Aorta (tissue), 5 donors: ENCODE results near the gene AIM2. TPM values are rescaled to one million over a fixed set of nuclear protein-coding genes. Genes with fewer than 3 reads are reported as not detected.

Experiments used
- ATAC-seq: fragments of 200-7000 bp; cut with Tn5 transposase; one replicate; pipeline ENCODE4 v1.9.1; 2022; ENCODE audit warnings: moderate library complexity; ENCODE audit not compliant: low FRiP score
- DNase-seq, 2 donors: peaks; one replicate each; pipeline ENCODE4 v3.0.0-alpha.2; 2020
- H3K27ac ChIP-seq, 2 donors: one replicate each; pipeline ENCODE4 v1.5.1; 2013; ENCODE audit warnings: low read length in 2 of 2, mild to moderate bottlenecking in 2 of 2, moderate library complexity in 2 of 2, control low read depth in 1 of 2, inconsistent platforms in 1 of 2, low read depth in 1 of 2
- H3K27me3 ChIP-seq, 2 donors: one replicate each; pipeline ENCODE4 v1.6.1; 2013; ENCODE audit warnings: control low read depth in 1 of 2, low read length in 1 of 2, mild to moderate bottlenecking in 1 of 2, moderate library complexity in 1 of 2; ENCODE audit not compliant: insufficient read depth in 2 of 2, control insufficient read depth in 1 of 2
- H3K36me3 ChIP-seq, 2 donors: one replicate each; pipeline ENCODE4 v1.6.1; 2013; ENCODE audit warnings: control low read depth in 1 of 2, low read length in 1 of 2, mild to moderate bottlenecking in 1 of 2; ENCODE audit not compliant: insufficient read depth in 2 of 2, control insufficient read depth in 1 of 2
- H3K4me1 ChIP-seq, 2 donors: one replicate each; pipeline ENCODE4 v1.6.1; 2013; ENCODE audit warnings: low read length in 2 of 2, control low read depth in 1 of 2, mild to moderate bottlenecking in 1 of 2, moderate library complexity in 1 of 2; ENCODE audit not compliant: insufficient read depth in 2 of 2, control insufficient read depth in 1 of 2
- H3K4me3 ChIP-seq, 2 donors: one replicate each; pipeline ENCODE4 v1.5.1; 2013; ENCODE audit warnings: low read length in 2 of 2, control low read depth in 1 of 2, mild to moderate bottlenecking in 1 of 2
- H3K9me3 ChIP-seq: one replicate; pipeline ENCODE4 v1.6.1; 2013; ENCODE audit warnings: mild to moderate bottlenecking, low read length; ENCODE audit not compliant: control insufficient read depth
- WGBS, 2 donors: extraction: QIAGEN DNeasy Blood & Tissue Kit; methylation state at CpG; one replicate each; pipeline ENCODE4 v1.1.7; 2013; 5-methylcytosine and 5-hydroxymethylcytosine counted together
- intact Hi-C, 2 donors: fragments of 100-400 bp; cut with DNase I; formaldehyde crosslinking; loops; one replicate each; pipeline versions ENCODE4 v1.14.2 to v1.15.0; 2022
- polyA plus RNA-seq, 2 donors: library from polyadenylated mRNA; stranded (reverse); fragments of 200-250 nt; gene quantifications; one replicate each; pipeline ENCODE4 v1.2.3, GENCODE V29; 2013
- total RNA-seq, 2 donors: library from RNA; stranded (reverse); fragmentation: NEBNext Ultra II Directional; extraction: Animal tissue kit (Norgen Biotek cat#: 25700); gene quantifications; one replicate each; pipeline ENCODE4 v1.2.1, GENCODE V29; 2021
- donor health status: healthy with polysubstance abuse.
- donor health status: Bipolar disorder and iron deficiency.
- donor health status: DM: no; HTN: no; CAD: no.
- donor health status: DM: no; HTN: no; CAD: no.
- donor health status: DM: yes; HTN: yes; CAD: no.

AIM2 gene
- total and polyA plus RNA-seq, 4 donors, result 0.38 to 2.6 (median 0.97) TPM; not detected in 1

GRCh38 chr1:159084867-159085266 is 8.3 kb upstream of the AIM2 start:
- no peak overlapping the region for H3K27ac ChIP-seq
- WGBS, 2 donors, result 89 to 90% methylated on average over 3 of the region's 3 CpGs
- DNase-seq (no peak), ATAC-seq (no peak)
- no peaks in the 10 kb centered on the region for H3K27me3 ChIP-seq
- intact Hi-C loops, result no loop called here
- no peaks in the 10 kb centered on the region for H3K9me3 ChIP-seq
- no peaks in the 10 kb centered on the region for H3K36me3 ChIP-seq
- no peak overlapping the region for H3K4me3 ChIP-seq
- H3K4me1 ChIP-seq, result no peaks in the 10 kb centered on the region

GRCh38 chr1:159084152-159084551 is 7.6 kb upstream of the AIM2 start:
- Histone ChIP-seq H3K4me3 (no peak overlapping the region), H3K27me3 (no peaks in the 10 kb centered on the region), H3K9me3 (no peaks in the 10 kb centered on the region), H3K27ac (no peak overlapping the region), H3K4me1 (no peaks in the 10 kb centered on the region), H3K36me3 (no peaks in the 10 kb centered on the region)
- WGBS, 2 donors, result 75 to 76% methylated on average over 3 of the region's 3 CpGs
- ATAC-seq (no peak), DNase-seq (no peak)
- intact Hi-C loops, result no loop called here

- H3K27ac ChIP-seq, result no peak overlapping the region
- no peaks in the 10 kb centered on the region for H3K36me3 ChIP-seq
- no peaks in the 10 kb centered on the region for H3K9me3 ChIP-seq
- DNase-seq (no peak), ATAC-seq (no peak)
- 82 to 87% methylated on average over 1 of the region's 1 CpG for WGBS, 2 donors
- intact Hi-C loops, result no loop called here
- H3K4me3 ChIP-seq, result no peak overlapping the region
- no peaks in the 10 kb centered on the region for H3K27me3 ChIP-seq
- no peaks in the 10 kb centered on the region for H3K4me1 ChIP-seq
Measured at GRCh38 chr1:159083013-159083412, 6.4 kb upstream of the AIM2 start.

GRCh38 chr1:159081626-159082025 is 5.1 kb upstream of the AIM2 start:
- Histone ChIP-seq H3K9me3 (no peaks in the 10 kb centered on the region), H3K27ac (no peak overlapping the region), H3K36me3 (no peaks in the 10 kb centered on the region), H3K27me3 (no peaks in the 10 kb centered on the region), H3K4me3 (no peak overlapping the region), H3K4me1 (no peaks in the 10 kb centered on the region)
- ATAC-seq, result no peak
- 23 to 39% methylated on average over 1 of the region's 1 CpG for WGBS, 2 donors
- intact Hi-C loops, result no loop called here
- no peak for DNase-seq

- Histone ChIP-seq H3K36me3 (no peaks in the 10 kb centered on the region), H3K4me3 (no peak overlapping the region), H3K27ac (no peak overlapping the region), H3K4me1 (no peaks in the 10 kb centered on the region), H3K9me3 (no peaks in the 10 kb centered on the region), H3K27me3 (no peaks in the 10 kb centered on the region)
- 81 to 83% methylated on average over 1 of the region's 1 CpG for WGBS, 2 donors
- ATAC-seq (no peak), DNase-seq (no peak)
- intact Hi-C loops, result loop anchor here in 1 of 2 donors (10.0 kb wide), 1 partner anchor 875 kb away; no protein-coding TSS in a partner anchor
Measured at GRCh38 chr1:159079525-159079924, 3.0 kb upstream of the AIM2 start.

GRCh38 chr1:159077120-159077961 is 775 bp upstream of the AIM2 start:
- Histone ChIP-seq H3K9me3 (no peaks in the 10 kb centered on the region), H3K4me1 (no peaks in the 10 kb centered on the region), H3K27me3 (no peaks in the 10 kb centered on the region), H3K4me3 (no peak overlapping the region), H3K36me3 (no peaks in the 10 kb centered on the region), H3K27ac (no peak overlapping the region)
- DNase-seq (peak; percentile 72 to 77), ATAC-seq (peak; percentile 56)
- intact Hi-C loops, result loop anchor here in 1 of 2 donors (10.0 kb wide), 1 partner anchor 873 kb away; no protein-coding TSS in a partner anchor
- WGBS, 2 donors, result 80 to 82% methylated on average over 12 of the region's 12 CpGs

- Histone ChIP-seq H3K27me3 (no peaks in the 10 kb centered on the region), H3K27ac (no peak overlapping the region), H3K36me3 (no peaks in the 10 kb centered on the region), H3K4me3 (no peak overlapping the region), H3K9me3 (no peaks in the 10 kb centered on the region), H3K4me1 (no peaks in the 10 kb centered on the region)
- no peak for DNase-seq
- ATAC-seq, result peak; percentile 85
- intact Hi-C loops, result loop anchor here in 1 of 2 donors (10.0 kb wide), 1 partner anchor 867 kb away; no protein-coding TSS in a partner anchor
Measured at GRCh38 chr1:159071970-159072582, 4.5 kb downstream of the AIM2 start.

- WGBS, 2 donors, result 78 to 82% methylated on average over 2 of the region's 2 CpGs
- Histone ChIP-seq H3K4me1 (no peaks in the 10 kb centered on the region), H3K27me3 (no peaks in the 10 kb centered on the region), H3K4me3 (no peak overlapping the region), H3K27ac (no peak overlapping the region), H3K9me3 (no peaks in the 10 kb centered on the region), H3K36me3 (no peaks in the 10 kb centered on the region)
- no peak for DNase-seq
- intact Hi-C loops, result no loop called here
- no peak for ATAC-seq
Measured at GRCh38 chr1:159068886-159069285, 7.7 kb downstream of the AIM2 start.
